GM12875 (cell line): Measurements from ENCODE around the gene CD248.
A peak's percentile ranks its signal among the peaks of the same experiment; 100 is the strongest.

Source experiments
- H3K4me3 ChIP-seq: one replicate; pipeline ENCODE4 v1.5.1; 2011; ENCODE audit warnings: low read depth, low read length, control low read depth
- CTCF ChIP-seq: IDR thresholded peaks from 2 replicates; pipeline ENCODE4 v1.5.1; 2011; ENCODE audit warnings: low read depth, mild to moderate bottlenecking, control low read depth, inconsistent platforms, low read length, moderate library complexity, borderline replicate concordance; ENCODE audit not compliant: insufficient read depth

Gene CD248

DNA sequence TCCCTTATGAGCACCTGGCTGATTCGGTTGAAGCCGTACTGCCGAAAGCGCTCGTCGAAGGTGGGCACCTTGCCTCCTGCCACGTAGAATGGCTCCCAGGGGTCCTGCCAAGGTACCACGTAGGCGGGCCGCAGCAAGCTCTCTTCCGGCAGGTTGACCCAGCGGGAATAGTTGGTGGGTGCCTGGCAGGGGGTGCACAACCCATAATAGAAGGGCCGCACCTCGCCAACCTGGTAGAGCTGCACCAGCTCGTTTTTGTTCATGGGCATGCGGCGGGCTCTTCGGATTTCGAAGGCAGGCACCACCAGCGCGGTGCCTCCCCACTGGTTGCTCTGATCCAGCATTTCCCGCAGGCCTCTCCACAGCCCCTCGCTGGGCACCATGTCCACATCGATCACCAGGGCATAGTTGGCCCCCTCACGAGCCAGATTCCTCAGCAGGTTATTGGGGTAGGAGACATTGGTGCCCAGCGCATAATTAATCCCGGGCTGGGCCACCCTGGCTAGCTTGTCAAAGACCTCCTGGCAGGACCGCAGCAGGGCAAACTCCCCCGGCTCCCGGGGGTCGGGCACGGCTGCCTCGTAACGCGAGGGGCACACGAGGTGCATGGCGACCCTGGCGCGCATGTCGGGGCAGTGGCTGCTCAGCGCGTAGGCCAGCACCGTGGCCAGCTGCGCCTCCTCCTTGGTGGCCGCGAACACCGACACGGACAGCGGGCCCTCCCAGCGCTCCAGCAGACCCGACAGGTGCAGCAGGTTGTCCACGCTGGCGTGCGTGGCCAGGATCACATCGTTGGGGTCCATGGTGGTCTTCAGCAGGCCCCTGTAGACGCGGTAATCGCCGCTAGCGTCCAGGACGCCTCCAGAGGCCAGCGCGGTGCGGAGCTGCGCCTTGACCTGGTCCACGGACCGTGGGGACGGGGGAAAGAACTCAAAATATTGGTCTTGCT is 29.9 kb upstream of the CD248 start:
- H3K4me3 ChIP-seq: peak overlapping the region; percentile 70
- no peak for TF ChIP-seq CTCF

GRCh38 chr11:66345316-66345649 is 28.4 kb upstream of the CD248 start:
- no peak for TF ChIP-seq CTCF
- peak overlapping the region; percentile 93 for H3K4me3 ChIP-seq

DNA sequence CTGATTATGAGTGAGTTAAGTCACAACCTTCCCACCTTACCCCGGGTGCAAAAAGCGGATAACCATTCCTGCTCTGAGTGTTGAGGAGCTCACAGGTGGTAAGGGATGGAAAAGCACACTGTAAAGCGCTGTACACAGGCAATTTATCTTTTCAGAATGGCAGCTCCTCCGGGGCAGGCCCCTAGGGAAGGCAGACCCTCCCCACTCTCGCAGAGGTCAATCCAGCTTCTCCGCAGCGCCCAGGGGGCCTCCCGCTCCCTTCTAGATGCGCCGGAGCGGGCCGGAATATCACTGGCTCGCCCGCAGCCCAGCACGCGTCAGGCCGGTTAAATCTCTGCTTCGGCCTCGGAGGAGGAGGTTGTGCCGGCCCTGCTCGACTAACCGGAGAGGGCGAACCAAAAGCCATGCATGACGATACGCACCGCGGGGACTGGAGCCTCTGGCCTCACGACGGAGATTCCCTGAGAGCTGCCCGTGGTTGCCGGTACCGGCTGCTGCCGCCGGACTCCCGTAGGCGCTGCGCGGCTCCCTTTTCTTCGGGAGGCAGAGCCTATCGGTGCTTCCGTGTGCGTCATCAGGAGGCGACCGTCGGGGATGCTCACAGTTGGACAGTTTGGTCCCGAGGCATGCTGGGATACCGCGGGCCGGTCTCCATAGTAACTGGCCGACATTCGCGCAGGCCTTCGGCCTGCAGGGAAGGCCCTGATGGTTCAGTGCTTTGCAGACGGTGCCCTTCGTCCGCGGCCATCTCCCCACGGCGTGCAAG is 27.9 kb upstream of the CD248 start, which contains the start of gene BRMS1:
BRMS1 (minus strand) TSS at position 555 of the 766 bp plus-strand sequence. CDS start 2,870 bp downstream, outside the sequence.
- H3K4me3 ChIP-seq: peak within 1 kb of the TSS; percentile 93
- no peak for TF ChIP-seq CTCF

GRCh38 chr11:66343176-66343575 is 26.3 kb upstream of the CD248 start:
- no peak for TF ChIP-seq CTCF
- no peak overlapping the region for H3K4me3 ChIP-seq

DNA sequence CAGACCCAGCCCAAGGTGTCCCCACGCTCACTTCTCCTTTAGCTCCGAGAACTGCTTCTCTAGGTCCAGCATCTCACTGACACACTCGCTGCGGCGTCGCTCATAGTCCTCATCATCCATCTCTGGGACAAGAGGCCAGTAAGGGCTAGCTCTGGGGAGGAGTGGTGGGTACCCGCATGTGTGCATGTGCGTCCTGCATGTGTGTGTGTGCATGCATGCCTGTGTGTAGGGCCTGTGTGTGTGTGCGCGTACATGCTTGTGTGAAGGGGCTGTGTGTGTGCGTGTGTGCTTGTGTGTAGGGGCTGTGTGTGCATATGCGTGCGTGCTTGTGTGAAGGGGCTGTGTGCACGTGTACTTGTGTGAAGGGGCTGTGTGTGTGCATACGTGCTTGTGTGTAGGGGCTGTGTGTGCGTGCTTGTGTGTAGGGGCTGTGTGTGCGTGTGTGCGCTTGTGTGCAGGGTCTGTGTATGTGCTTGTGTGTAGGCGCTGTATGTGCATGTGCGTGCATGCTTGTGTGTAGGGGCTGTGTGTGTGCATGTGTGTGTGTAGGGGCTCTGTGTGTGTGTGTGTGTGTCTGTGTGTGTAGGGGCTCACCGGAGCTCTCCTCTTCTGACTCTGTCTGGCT is 24.8 kb upstream of the CD248 start:
- H3K4me3 ChIP-seq: no peak overlapping the region
- no peak for TF ChIP-seq CTCF

DNA sequence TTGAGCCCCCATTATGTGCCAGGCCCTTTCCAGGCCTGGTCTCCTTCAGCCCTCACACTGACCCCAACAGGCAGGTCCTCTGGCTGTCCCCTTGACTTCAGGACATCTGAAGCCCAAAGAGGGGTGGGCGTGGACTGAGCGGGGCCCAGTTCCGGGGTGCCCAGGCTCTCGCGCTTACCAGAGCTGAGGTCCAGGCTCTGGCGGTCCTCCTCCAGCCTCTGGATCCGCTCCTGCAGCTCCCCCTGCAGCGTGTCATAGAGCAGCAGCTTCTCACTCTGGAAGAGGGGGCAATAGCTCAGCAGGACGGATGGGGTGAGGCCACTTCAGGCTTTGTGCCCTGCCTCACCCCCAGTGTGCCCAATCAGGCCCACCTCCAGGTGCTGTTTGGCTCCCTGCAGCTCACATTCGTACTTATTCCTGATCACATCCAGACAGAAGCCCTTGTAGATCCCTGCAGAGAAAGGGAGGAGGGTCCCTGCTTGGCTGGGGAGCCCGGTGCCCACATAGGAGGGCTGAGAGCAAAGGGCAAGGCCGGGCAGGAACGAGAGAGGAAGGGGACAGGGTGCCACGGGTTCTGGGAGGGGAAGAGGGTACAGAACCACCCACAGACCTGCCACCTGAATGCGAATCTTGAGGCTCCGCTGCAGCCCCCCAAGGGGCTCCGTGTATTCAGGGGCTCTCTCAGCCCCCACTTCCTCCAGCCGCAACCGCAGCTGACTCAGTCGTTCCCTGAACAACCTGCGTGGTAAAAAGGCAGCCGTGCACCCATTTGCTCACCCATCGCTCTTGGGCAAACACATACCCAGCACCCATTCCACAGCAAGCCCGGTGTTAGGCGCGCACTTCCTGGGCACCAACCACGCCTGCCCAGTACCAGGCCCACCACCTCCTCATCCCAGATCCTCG is 24.0 kb upstream of the CD248 start:
- no peak for TF ChIP-seq CTCF
- H3K4me3 ChIP-seq: no peak overlapping the region
